Activated naive CD8-positive, alpha-beta T cell treated with anti-CD3 and anti-CD28 coated beads, Interleukin-2, amount 10 ng/mL, durations not matched to agents 7 days and 5 days (primary cell): ENCODE results near the gene FBXO15. TPM values are rescaled to one million over a fixed set of nuclear protein-coding genes. Genes with fewer than 3 reads are reported as not detected.

ENCODE experiments used
- ATAC-seq: fragments of 150-1000 bp; cut with Tn5 transposase; one replicate; pipeline ENCODE4 v1.10.0; 2021; ENCODE audit warnings: low read depth, moderate library complexity
- POLR2A ChIA-PET: fragments of 350-600 bp; sonication (Branson Sonifier 250); formaldehyde crosslinking; loops from one replicate; lab custom pipeline; 2021; ENCODE audit warnings: antibody characterized with exemption; lab: Charles Lee
- DNase-seq: peaks from one replicate; pipeline ENCODE4 v3.0.0; 2021
- H3K27ac Mint-ChIP-seq: one replicate; pipeline ENCODE4 v1.8.0; 2022; ENCODE audit warnings: mild to moderate bottlenecking, mixed read lengths
- H3K27me3 Mint-ChIP-seq: one replicate; pipeline ENCODE4 v1.8.0; 2022; ENCODE audit warnings: mild to moderate bottlenecking, moderate library complexity, mixed read lengths
- H3K36me3 Mint-ChIP-seq: one replicate; pipeline ENCODE4 v1.8.0; 2021; ENCODE audit warnings: mild to moderate bottlenecking, mixed read lengths
- H3K4me1 Mint-ChIP-seq: one replicate; pipeline ENCODE4 v1.8.0; 2021; ENCODE audit warnings: mixed read lengths
- H3K4me3 Mint-ChIP-seq: one replicate; pipeline ENCODE4 v1.8.0; 2022; ENCODE audit warnings: mild to moderate bottlenecking, moderate library complexity, mixed read lengths
- H3K9me3 Mint-ChIP-seq: one replicate; pipeline ENCODE4 v1.8.0; 2021; ENCODE audit warnings: mixed read lengths
- total RNA-seq, 2 experiments: library from RNA; stranded (reverse); gene quantifications; one replicate each; pipeline ENCODE4 v1.2.3, GENCODE V29; 2021

The FBXO15 gene
- total RNA-seq, 2 experiments from 2014 or later: 2.0 to 2.1 TPM

DNA sequence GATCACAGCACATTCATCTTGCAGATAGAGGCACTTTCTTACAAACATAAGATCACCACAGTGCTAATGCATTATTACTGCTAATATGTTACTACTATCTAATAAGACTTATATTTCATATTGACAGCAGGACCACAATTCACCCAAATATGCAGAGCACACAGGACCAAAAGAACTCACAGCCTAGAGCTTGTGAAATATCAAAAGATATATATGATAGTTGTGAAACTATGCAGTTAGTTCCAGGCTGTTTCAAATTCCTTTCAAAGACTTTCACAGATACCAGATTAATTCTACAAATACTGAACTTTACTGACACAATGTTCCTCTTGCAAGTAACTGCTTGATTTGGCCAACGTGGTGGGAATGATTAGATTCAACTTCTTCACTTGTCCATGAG, 23.0 kb downstream of the FBXO15 start:
- H3K4me3 Mint-ChIP-seq: no peak overlapping the region
- POLR2A ChIA-PET: no interaction called here
- DNase-seq (no peak), ATAC-seq (no peak)
- no peaks in the 10 kb centered on the region for H3K27me3 Mint-ChIP-seq
- H3K27ac Mint-ChIP-seq: no peak overlapping the region
- no peaks in the 10 kb centered on the region for H3K4me1 Mint-ChIP-seq
- no peaks in the 10 kb centered on the region for H3K9me3 Mint-ChIP-seq
- H3K36me3 Mint-ChIP-seq: no peaks in the 10 kb centered on the region

DNA sequence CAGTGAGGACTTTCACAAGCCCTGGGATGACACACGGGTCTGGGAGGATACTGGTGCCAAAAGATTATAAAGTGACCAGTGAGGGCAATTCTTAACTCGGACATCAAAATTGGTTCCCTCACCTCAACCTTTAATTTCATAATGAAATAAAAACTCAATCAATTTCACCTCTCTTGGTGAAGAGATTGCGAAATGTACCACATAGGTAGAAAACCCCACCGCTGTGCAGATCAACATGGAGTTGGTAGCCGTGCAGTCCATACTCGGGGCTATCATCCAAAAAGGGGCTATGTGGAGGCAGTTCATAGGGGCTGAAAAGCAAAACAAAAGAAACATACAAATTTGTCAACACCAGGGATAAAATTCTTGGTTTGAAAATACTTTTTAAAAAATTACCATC, 24.4 kb downstream of the FBXO15 start:
- Mint-ChIP-seq H3K27ac (no peak overlapping the region), H3K4me1 (no peaks in the 10 kb centered on the region), H3K27me3 (no peaks in the 10 kb centered on the region), H3K36me3 (no peaks in the 10 kb centered on the region), H3K4me3 (no peak overlapping the region), H3K9me3 (no peaks in the 10 kb centered on the region)
- ATAC-seq (no peak), DNase-seq (no peak)
- POLR2A ChIA-PET: no interaction called here

DNA sequence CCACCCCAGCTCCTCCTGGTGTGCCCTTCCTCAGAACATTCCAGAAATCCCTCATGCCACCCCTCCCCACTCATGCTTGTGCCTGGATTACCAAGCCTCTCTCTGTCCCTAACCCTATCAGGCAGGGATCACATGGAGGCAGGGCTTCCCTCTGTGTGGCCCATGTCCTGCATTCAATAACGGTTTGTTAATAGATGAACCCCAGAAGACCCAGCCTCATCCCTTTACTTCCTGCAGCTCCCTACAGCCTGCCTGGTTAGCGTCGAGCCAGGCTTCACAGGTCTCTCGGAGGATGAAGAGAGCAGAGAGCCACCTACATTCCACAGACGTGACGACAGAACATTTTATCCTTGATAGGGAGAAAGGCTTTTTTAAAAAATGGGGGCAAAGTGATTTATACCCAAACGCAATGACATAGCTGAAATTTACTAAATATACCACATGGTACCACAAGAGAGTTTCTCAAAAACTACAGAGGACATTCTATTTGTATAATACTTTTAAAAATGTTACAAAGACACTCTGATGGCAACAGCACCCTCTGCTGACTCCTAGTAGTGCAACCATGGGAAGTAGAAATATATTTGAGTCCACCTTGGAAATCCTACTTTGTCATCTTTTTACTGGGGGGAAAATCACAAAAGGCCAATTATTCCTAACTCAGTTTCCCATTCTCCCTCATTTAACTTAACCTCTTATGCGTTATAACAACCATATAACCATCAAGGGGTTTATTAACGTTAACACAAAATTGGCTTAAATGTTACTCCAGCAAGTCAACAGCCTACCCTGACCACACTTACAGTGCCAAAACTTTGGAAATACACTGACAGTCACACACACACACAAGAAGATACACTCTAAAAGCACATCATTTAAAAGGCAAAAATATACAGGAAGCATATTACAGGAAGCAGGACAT, 30.7 kb downstream of the FBXO15 start:
- Mint-ChIP-seq H3K4me3 (no peak overlapping the region), H3K36me3 (no peaks in the 10 kb centered on the region), H3K9me3 (peaks cover 3% of the 10 kb centered on the region), H3K27me3 (no peaks in the 10 kb centered on the region), H3K27ac (no peak overlapping the region), H3K4me1 (peaks cover 4% of the 10 kb centered on the region)
- POLR2A ChIA-PET: interaction anchor here (1.1 kb wide), 1 partner anchor 34 kb away, joined by 5 read pairs; no protein-coding TSS in a partner anchor
- ATAC-seq (no peak), DNase-seq (no peak)

DNA sequence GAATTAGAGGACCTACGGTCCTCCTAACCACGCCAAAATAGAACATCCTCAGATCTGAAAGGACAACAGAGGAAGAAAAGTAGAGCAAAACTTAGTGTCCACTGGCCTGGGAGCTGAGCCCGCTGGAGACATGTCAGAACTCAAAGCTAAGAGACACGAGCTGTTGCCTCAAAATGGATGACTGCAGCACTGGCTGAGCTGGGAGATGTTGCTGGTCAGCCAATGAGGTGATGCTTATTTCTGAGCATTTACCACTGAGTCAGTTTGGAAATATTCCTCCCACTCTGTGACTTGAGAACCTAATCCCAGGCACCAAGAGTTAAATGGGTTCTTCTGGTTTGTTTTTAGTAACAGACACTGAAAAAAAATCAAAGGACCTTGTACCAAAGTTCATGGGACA, 32.6 kb downstream of the FBXO15 start:
- POLR2A ChIA-PET: interaction anchor here (4.6 kb wide), 1 partner anchor 32 kb away, joined by 18 read pairs; no protein-coding TSS in a partner anchor
- Mint-ChIP-seq H3K27me3 (no peaks in the 10 kb centered on the region), H3K9me3 (peaks cover 3% of the 10 kb centered on the region), H3K36me3 (peaks cover 3% of the 10 kb centered on the region), H3K4me1 (peaks cover 12% of the 10 kb centered on the region), H3K4me3 (no peak overlapping the region), H3K27ac (no peak overlapping the region)
- no peak for DNase-seq
- no peak for ATAC-seq

DNA sequence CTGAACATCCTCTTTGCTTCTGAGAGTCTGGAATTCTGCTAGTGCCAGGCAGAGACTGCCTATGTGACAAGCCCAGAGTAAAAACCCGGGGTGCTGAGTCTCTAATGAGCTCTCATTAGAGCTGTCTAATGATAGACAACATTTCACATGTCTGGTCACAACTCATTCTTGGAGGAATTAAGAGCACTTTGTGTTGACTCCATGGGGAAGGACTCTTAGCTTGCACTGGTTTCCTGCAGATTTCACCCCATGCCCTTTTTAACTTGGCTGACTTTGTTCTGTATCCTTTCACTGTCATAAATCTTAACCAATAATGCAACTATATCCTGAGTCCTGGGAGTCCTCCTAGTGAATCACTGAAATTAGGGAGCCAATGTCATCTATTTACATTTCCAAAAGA, 33.5 kb downstream of the FBXO15 start:
- Mint-ChIP-seq H3K4me1 (peaks cover 12% of the 10 kb centered on the region), H3K27ac (no peak overlapping the region), H3K36me3 (peaks cover 3% of the 10 kb centered on the region), H3K4me3 (no peak overlapping the region), H3K27me3 (no peaks in the 10 kb centered on the region), H3K9me3 (peaks cover 5% of the 10 kb centered on the region)
- ATAC-seq (no peak), DNase-seq (no peak)
- POLR2A ChIA-PET: interaction anchor here (4.6 kb wide), 1 partner anchor 32 kb away, joined by 18 read pairs; no protein-coding TSS in a partner anchor

DNA sequence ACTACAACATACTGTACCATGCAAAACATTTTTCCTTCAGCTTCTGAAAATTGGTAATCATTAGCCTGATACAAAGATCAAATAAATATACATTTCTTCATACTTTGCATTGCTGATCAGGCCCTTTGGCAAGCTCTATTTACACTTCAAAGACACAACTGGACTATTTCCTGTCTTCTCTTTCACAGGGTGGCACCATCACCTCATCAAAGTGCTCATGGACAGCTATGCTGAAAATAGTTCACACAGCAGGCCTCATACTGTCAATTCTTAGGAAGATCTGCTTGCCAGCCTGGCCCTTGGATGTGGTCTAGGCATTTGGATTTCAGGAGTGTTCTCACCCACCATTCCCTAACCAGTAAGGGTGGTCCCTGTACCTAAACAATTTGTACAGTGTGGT, 33.9 kb downstream of the FBXO15 start:
- peaks cover 12% of the 10 kb centered on the region for H3K4me1 Mint-ChIP-seq
- no peak overlapping the region for H3K4me3 Mint-ChIP-seq
- H3K27ac Mint-ChIP-seq: no peak overlapping the region
- POLR2A ChIA-PET: interaction anchor here (4.6 kb wide), 1 partner anchor 31 kb away, joined by 18 read pairs; no protein-coding TSS in a partner anchor
- DNase-seq: no peak
- H3K9me3 Mint-ChIP-seq: peaks cover 7% of the 10 kb centered on the region
- H3K36me3 Mint-ChIP-seq: peaks cover 6% of the 10 kb centered on the region
- ATAC-seq: peak; percentile 47
- no peaks in the 10 kb centered on the region for H3K27me3 Mint-ChIP-seq

DNA sequence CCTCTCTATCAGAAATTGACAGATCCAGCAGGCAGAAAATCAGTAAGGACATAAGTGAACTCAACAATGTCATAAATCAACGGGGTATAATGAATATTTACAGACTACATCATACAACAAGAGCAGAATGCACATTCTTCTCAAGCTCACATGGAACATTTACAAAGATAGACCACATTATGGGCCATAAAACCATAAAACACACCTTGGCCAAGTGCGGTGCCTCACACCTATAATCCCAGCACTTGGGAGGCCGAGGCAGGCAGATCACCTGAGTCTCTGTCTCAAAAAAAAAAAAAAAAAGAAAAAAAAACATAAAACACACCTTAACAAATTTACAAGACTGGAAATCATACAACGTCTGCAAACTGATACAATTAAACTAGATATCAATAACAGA, 36.7 kb downstream of the FBXO15 start:
- Mint-ChIP-seq H3K4me3 (no peak overlapping the region), H3K36me3 (peaks cover 9% of the 10 kb centered on the region), H3K9me3 (peaks cover 9% of the 10 kb centered on the region), H3K4me1 (peaks cover 14% of the 10 kb centered on the region), H3K27ac (no peak overlapping the region), H3K27me3 (no peaks in the 10 kb centered on the region)
- DNase-seq (no peak), ATAC-seq (no peak)
- POLR2A ChIA-PET: no interaction called here

DNA sequence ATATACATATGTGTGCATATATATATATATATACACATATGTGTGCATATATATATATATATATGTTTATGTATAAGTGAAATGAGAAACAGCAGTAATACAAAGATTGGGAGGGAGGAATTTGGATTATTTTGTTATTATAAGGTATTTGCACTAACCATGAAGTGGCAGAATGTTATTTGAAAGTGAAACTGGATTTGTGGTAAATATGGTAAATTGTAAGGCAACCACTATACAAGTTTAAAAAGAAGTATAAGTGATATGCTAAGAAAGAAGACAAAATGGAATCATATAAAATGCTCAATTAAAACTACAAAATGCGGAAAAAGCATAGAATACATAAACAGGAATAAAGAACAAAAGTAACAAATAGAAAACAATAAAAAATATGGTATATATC, 37.5 kb downstream of the FBXO15 start:
- POLR2A ChIA-PET: no interaction called here
- ATAC-seq: no peak
- no peak overlapping the region for H3K4me3 Mint-ChIP-seq
- H3K27me3 Mint-ChIP-seq: no peaks in the 10 kb centered on the region
- H3K27ac Mint-ChIP-seq: no peak overlapping the region
- H3K4me1 Mint-ChIP-seq: peaks cover 14% of the 10 kb centered on the region
- H3K36me3 Mint-ChIP-seq: peaks cover 9% of the 10 kb centered on the region
- no peak for DNase-seq
- peaks cover 9% of the 10 kb centered on the region for H3K9me3 Mint-ChIP-seq

DNA sequence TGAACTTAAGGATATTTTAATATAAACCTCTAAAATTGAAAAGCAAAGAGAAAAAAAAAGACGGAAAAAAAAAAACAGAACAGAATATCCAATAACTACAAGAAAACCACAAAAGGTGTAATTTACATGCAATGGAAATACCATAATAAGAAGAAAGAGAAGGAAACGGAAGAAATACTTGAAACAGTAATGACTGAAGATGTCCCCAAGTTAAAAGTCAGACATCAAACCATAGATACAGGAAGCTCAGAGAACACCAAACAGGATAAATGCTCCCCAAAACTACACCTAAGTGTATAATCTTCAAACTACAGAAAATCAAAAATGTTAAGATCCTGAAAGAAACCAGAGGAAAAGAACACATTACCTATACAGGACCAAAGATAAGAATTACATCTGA, 39.2 kb downstream of the FBXO15 start:
- peaks cover 10% of the 10 kb centered on the region for H3K4me1 Mint-ChIP-seq
- peaks cover 10% of the 10 kb centered on the region for H3K9me3 Mint-ChIP-seq
- no peak for DNase-seq
- H3K27me3 Mint-ChIP-seq: no peaks in the 10 kb centered on the region
- no peak overlapping the region for H3K4me3 Mint-ChIP-seq
- POLR2A ChIA-PET: interaction anchor here (1.2 kb wide), 1 partner anchor 223 kb away, joined by 3 read pairs; no protein-coding TSS in a partner anchor
- H3K36me3 Mint-ChIP-seq: peaks cover 9% of the 10 kb centered on the region
- no peak overlapping the region for H3K27ac Mint-ChIP-seq
- ATAC-seq: no peak

DNA sequence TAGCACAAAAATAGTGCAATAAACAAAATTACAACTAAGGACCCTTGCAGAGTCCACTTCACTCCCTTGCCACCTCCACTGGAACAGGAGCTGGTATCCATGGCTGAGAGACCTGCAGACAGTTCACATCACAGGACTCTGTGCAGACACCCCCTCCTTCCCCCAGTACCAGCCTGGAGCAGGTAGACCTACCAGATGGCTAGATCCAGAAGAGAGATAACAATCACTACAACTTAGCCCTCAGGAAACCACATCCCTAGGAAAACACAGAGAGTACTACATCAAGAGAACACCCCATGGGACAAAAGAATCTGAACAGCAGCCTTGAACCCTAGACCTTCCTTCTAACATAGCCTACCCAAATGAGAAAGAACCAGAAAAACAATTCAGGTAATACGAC, 49.8 kb downstream of the FBXO15 start:
- peaks cover 5% of the 10 kb centered on the region for H3K4me1 Mint-ChIP-seq
- peaks cover 18% of the 10 kb centered on the region for H3K36me3 Mint-ChIP-seq
- ATAC-seq (no peak), DNase-seq (no peak)
- H3K4me3 Mint-ChIP-seq: no peak overlapping the region
- peaks cover 2% of the 10 kb centered on the region for H3K27me3 Mint-ChIP-seq
- H3K9me3 Mint-ChIP-seq: peaks cover 10% of the 10 kb centered on the region
- H3K27ac Mint-ChIP-seq: no peak overlapping the region
- POLR2A ChIA-PET: no interaction called here

DNA sequence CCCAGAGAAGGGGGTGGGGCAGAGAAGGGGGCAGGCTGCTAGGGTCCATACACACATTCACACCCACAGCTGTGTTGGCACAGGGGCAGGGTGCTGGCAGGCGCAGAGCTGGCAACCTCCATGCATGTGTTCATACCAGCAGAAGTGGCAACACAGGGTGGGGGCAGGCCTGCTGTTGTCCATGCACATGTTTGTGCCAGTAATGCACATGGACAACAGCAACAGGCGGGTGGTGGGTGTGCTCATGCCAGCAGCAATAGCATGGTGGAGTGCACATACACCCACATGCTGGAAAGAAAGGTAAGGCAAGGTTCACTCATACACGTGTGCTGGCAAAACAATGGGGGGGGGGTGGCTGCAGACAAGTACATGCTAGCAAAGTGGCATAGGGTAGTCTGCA, 54.7 kb downstream of the FBXO15 start:
- H3K36me3 Mint-ChIP-seq: peaks cover 4% of the 10 kb centered on the region
- H3K27ac Mint-ChIP-seq: no peak overlapping the region
- ATAC-seq: no peak
- H3K9me3 Mint-ChIP-seq: peaks cover 8% of the 10 kb centered on the region
- H3K4me3 Mint-ChIP-seq: no peak overlapping the region
- H3K4me1 Mint-ChIP-seq: peaks cover 5% of the 10 kb centered on the region
- POLR2A ChIA-PET: no interaction called here
- no peaks in the 10 kb centered on the region for H3K27me3 Mint-ChIP-seq
- no peak for DNase-seq

DNA sequence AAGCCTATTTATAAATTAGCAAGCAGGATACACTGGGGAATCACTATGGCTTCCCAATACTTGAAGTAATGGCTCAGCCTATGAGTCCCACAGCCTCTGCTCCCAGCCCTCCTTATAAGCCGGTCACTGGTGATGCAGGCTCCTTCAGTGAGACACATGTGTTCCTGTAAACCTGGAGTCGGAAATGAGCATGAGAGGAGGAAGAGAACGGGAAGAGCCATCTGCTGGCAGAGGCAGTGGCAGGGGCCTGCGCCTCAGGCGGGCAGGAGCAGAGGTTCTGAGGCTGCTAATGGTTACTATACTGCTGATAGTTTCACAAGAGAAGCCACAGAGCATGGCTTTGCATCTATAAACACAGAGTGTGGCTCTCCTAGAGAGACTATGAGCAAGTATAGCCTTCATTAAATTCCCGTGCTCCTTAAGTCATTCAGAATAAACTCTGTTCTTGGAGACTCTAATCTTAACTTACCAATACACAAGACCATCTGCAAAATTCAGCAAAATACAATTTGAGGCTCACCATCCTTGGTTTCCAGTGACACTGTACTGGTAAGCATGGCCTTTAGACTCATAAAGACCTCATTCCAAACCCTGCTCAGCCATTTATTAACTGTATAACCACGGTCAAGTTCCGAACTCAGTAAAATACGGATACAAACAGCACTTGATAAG, 63.3 kb downstream of the FBXO15 start:
- H3K27me3 Mint-ChIP-seq: no peaks in the 10 kb centered on the region
- H3K4me3 Mint-ChIP-seq: no peak overlapping the region
- H3K36me3 Mint-ChIP-seq: no peaks in the 10 kb centered on the region
- POLR2A ChIA-PET: no interaction called here
- peaks cover 17% of the 10 kb centered on the region for H3K4me1 Mint-ChIP-seq
- no peak for DNase-seq
- H3K27ac Mint-ChIP-seq: no peak overlapping the region
- no peak for ATAC-seq
- peaks cover 2% of the 10 kb centered on the region for H3K9me3 Mint-ChIP-seq

DNA sequence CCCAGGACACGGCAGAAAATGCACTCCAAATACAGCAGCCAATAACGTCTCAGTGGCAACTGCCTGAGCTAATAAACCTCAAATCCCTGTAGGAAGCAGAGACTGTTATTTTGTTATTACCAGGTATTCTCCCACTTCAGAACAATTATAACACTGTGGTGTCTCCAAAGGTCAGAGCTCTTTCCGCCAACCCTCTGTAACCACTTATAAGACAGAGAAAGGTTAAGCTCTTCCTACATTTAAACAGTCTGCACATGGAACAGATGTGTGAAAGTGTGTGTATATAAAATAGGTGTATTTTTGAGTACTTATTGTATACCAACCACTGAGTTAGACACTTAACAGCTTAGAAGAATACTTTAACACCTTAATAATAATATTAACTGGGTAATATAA, 64.1 kb downstream of the FBXO15 start:
- peaks cover 17% of the 10 kb centered on the region for H3K4me1 Mint-ChIP-seq
- no peak for DNase-seq
- no peak for ATAC-seq
- POLR2A ChIA-PET: interaction anchor here (1.2 to 2.6 kb wide), 6 partner anchors 19 to 413 kb away, joined by 3 to 18 read pairs (median 5); partner anchors contain the start of genes CNDP2, FBXO15 and TIMM21
- H3K27ac Mint-ChIP-seq: peak overlapping the region; percentile 96
- no peaks in the 10 kb centered on the region for H3K36me3 Mint-ChIP-seq
- H3K9me3 Mint-ChIP-seq: no peaks in the 10 kb centered on the region
- H3K27me3 Mint-ChIP-seq: peaks cover under 1% of the 10 kb centered on the region
- peak overlapping the region; percentile 89 for H3K4me3 Mint-ChIP-seq
